ENCODE results near the gene LINC01488. TPM values are rescaled to one million over a fixed set of nuclear protein-coding genes. Genes with fewer than 3 reads are reported as not detected.

Gene LINC01488
- not detected for total RNA-seq

DNA sequence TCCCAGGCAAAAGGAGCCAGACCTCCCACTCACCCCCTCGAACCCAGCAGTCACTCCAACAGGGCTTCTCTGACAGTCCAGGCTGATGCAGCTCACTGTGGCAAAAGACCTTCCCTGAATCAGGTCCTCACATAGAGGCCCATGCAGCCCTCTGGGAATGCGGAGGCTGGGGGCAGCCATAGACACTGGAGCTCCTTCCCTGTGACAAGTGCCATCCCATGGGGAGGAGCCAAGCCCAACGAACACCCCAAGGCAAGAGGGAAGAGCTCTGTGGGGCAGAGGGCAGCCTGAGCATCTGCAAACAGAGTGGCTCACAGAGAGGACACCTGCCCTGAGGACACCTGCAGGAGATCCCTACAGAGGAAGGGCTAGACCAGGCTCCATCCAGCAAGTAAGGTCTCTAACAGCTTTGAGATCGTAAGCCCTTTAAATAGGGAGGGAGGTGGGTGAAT, at the start of gene LINC01488:
Gene LINC01488, plus strand, starts transcription at position 271 of the 452 bp plus-strand sequence.
- Histone ChIP-seq H3K27ac (ENCODE audit: low read depth, low read length) (no peak within 1 kb of the TSS), H3K4me3 (ENCODE audit: low read length in 3 of 3) (no peak within 1 kb of the TSS), H3K9me3 (ENCODE audit: control insufficient read depth in 3 of 3, low read length in 3 of 3) (no peaks in the 10 kb centered on the region), H3K27me3 (ENCODE audit: control insufficient read depth in 3 of 3, insufficient read depth in 3 of 3, low read length in 3 of 3) (peaks cover 3 to 13% (median 3%) of the 10 kb centered on the region in 3 donors), H3K4me1 (ENCODE audit: control insufficient read depth in 3 of 3, insufficient read depth in 3 of 3, low read length in 3 of 3) (peaks cover 14 to 29% (median 17%) of the 10 kb centered on the region in 3 donors), H3K36me3 (ENCODE audit: control insufficient read depth in 3 of 3, insufficient read depth in 3 of 3, low read length in 3 of 3) (no peaks in the 10 kb centered on the region), H3K9ac (ENCODE audit: low read depth in 1 of 3, low read length in 3 of 3) (no peak within 1 kb of the TSS)

DNA sequence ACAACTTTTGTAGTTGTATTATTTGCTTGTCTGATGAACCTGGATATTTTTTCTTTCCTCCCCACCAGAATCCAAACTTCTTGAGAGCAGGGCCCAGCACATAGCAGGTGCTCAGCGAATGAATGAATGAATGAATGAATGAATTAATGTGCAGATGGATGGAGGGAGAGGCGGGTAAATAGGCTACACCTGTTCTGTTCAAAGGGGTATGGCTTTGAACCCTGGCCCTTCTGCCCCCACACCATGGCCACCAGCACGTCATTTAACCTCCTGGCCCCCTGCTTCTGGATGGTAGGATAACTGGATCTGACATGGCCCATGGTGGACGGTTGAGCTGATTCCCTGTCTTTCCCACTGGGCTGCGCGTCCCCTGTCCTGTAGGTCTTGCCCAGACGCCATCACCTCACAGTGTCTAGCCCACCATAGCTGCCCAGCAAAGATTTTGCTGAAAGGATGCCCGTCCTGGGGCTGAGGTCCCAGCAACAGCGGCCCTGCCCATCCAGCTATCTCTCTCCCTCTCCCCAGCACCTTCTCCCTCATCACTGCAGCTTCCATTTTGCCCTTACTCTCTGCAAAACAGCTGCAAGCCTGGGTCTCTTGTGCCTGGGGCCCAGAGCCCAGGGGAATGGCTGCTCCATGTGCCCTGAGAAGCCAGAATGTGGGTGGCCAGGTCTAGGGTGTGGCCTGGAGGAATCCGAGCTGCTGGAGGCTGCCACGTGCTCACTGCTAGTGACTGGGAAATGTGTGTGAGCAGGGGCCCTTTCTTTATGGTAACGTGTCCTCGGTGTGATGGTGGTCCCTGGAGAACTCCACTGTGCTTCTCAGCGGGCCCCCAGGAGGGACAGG, 49.3 kb upstream of the LINC01488 start:
- H3K9ac ChIP-seq (ENCODE audit: low read depth in 1 of 3, low read length in 3 of 3): no peak overlapping the region
- no peak overlapping the region for H3K4me3 ChIP-seq (ENCODE audit: low read length in 3 of 3)
- H3K9me3 ChIP-seq (ENCODE audit: control insufficient read depth in 3 of 3, low read length in 3 of 3): no peaks in the 10 kb centered on the region
- no peak overlapping the region for H3K27ac ChIP-seq (ENCODE audit: low read depth, low read length)
- H3K27me3 ChIP-seq (ENCODE audit: control insufficient read depth in 3 of 3, insufficient read depth in 3 of 3, low read length in 3 of 3): peaks cover 11 to 24% (median 12%) of the 10 kb centered on the region in 3 donors
- no peaks in the 10 kb centered on the region for H3K36me3 ChIP-seq (ENCODE audit: control insufficient read depth in 3 of 3, insufficient read depth in 3 of 3, low read length in 3 of 3)
- H3K4me1 ChIP-seq (ENCODE audit: control insufficient read depth in 3 of 3, insufficient read depth in 3 of 3, low read length in 3 of 3): peaks cover 2 to 4% (median 3%) of the 10 kb centered on the region in 3 donors

DNA sequence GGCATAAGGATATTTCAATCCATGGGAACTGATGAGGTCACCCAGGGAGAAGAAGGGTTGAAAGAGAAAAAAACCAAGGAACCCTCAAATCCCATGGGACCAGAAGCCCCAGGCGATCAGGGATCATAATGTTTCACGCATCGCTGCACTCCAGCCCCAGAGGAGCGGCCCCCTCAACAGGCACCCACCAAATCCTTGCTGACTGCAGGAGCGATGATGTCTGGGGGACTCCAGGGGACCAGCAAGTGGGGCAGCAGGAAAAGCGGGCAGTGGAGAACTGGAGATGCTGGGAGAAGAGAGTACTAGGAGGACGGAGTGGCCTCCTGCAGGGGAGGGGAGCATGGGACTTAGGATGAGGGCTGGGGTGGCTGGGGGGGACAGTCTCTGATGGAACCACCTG, 47.7 kb upstream of the LINC01488 start:
- H3K4me1 ChIP-seq (ENCODE audit: control insufficient read depth in 3 of 3, insufficient read depth in 3 of 3, low read length in 3 of 3): peaks cover 2 to 5% (median 4%) of the 10 kb centered on the region in 3 donors
- no peak overlapping the region for H3K27ac ChIP-seq (ENCODE audit: low read depth, low read length)
- H3K4me3 ChIP-seq (ENCODE audit: low read length in 3 of 3): no peak overlapping the region
- no peaks in the 10 kb centered on the region for H3K9me3 ChIP-seq (ENCODE audit: control insufficient read depth in 3 of 3, low read length in 3 of 3)
- no peak overlapping the region for H3K9ac ChIP-seq (ENCODE audit: low read depth in 1 of 3, low read length in 3 of 3)
- peaks cover 8 to 15% (median 8%) of the 10 kb centered on the region in 3 donors for H3K27me3 ChIP-seq (ENCODE audit: control insufficient read depth in 3 of 3, insufficient read depth in 3 of 3, low read length in 3 of 3)
- H3K36me3 ChIP-seq (ENCODE audit: control insufficient read depth in 3 of 3, insufficient read depth in 3 of 3, low read length in 3 of 3): no peaks in the 10 kb centered on the region

DNA sequence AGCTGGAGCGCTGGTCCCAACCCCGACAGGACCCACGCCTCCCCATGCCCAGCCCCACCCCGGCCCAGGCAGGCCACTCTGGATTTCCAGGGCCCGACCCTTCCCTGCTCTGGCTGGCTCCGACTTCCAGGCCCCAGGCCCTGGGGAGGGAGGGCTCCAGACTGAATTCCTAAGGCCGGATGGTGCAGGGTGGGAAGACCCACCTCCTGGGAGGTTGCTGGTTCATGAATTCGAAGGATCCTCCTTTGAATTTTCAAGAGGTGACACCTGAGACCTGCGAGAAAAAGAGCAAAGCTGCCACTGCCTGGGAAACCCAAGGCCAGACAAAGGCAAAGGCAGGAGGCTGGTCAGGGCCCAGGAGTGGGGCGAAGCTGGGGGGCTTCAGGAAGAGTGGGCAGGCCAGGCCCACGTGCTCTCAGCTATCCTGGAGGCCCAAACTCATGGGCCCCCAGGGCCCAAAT, 47.0 kb upstream of the LINC01488 start:
- H3K27me3 ChIP-seq (ENCODE audit: control insufficient read depth in 3 of 3, insufficient read depth in 3 of 3, low read length in 3 of 3): peaks cover 5 to 14% (median 5%) of the 10 kb centered on the region in 3 donors
- no peak overlapping the region for H3K4me3 ChIP-seq (ENCODE audit: low read length in 3 of 3)
- H3K9ac ChIP-seq (ENCODE audit: low read depth in 1 of 3, low read length in 3 of 3): no peak overlapping the region
- no peaks in the 10 kb centered on the region for H3K9me3 ChIP-seq (ENCODE audit: control insufficient read depth in 3 of 3, low read length in 3 of 3)
- H3K36me3 ChIP-seq (ENCODE audit: control insufficient read depth in 3 of 3, insufficient read depth in 3 of 3, low read length in 3 of 3): no peaks in the 10 kb centered on the region
- peaks cover 2 to 5% (median 4%) of the 10 kb centered on the region in 3 donors for H3K4me1 ChIP-seq (ENCODE audit: control insufficient read depth in 3 of 3, insufficient read depth in 3 of 3, low read length in 3 of 3)
- H3K27ac ChIP-seq (ENCODE audit: low read depth, low read length): no peak overlapping the region

DNA sequence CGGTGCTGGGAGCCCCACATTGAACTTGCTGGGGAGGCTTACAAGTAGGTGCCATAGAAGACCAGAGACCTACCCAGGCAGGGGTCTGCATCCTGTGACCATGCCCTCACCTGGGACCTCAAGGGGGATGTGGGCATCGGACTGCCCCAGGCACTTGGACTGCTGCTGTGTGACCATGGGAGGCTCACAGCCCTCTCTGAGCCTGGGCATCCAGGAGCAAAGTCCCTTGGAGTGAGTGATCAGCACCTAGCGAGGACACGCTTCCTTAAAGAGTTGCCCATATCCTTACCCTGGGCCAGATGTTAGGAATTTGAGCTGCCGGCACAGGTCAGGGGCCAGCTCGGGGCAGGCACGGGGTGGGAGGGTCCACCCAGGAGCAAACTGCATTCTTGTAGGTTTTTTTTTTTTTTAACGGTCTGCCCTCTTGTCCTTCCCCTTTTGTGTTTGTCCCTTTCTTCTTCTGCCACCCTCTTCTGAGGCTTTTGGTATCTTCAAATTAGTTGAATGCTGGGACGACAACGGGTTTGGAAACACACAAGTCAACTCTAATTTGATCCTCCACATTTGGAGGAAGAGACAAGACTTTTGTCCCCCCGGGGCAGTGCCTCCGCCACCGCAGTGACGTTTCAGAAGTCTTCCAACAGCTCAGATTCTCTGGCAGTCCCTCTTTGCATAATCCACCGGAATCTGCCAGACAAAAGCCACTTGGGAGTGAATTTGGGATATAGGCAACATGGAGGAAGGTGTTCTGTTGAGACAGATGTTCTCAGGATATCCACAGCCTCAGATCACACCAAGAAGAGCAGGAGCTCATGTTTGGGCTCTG, 46.1 kb upstream of the LINC01488 start:
- H3K27me3 ChIP-seq (ENCODE audit: control insufficient read depth in 3 of 3, insufficient read depth in 3 of 3, low read length in 3 of 3): peaks cover 0 to 14% (median 5%) of the 10 kb centered on the region in 3 donors
- H3K9ac ChIP-seq (ENCODE audit: low read depth in 1 of 3, low read length in 3 of 3): no peak overlapping the region
- H3K36me3 ChIP-seq (ENCODE audit: control insufficient read depth in 3 of 3, insufficient read depth in 3 of 3, low read length in 3 of 3): no peaks in the 10 kb centered on the region
- no peak overlapping the region for H3K27ac ChIP-seq (ENCODE audit: low read depth, low read length)
- no peak overlapping the region for H3K4me3 ChIP-seq (ENCODE audit: low read length in 3 of 3)
- peaks cover 2 to 5% (median 4%) of the 10 kb centered on the region in 3 donors for H3K4me1 ChIP-seq (ENCODE audit: control insufficient read depth in 3 of 3, insufficient read depth in 3 of 3, low read length in 3 of 3)
- H3K9me3 ChIP-seq (ENCODE audit: control insufficient read depth in 3 of 3, low read length in 3 of 3): no peaks in the 10 kb centered on the region

DNA sequence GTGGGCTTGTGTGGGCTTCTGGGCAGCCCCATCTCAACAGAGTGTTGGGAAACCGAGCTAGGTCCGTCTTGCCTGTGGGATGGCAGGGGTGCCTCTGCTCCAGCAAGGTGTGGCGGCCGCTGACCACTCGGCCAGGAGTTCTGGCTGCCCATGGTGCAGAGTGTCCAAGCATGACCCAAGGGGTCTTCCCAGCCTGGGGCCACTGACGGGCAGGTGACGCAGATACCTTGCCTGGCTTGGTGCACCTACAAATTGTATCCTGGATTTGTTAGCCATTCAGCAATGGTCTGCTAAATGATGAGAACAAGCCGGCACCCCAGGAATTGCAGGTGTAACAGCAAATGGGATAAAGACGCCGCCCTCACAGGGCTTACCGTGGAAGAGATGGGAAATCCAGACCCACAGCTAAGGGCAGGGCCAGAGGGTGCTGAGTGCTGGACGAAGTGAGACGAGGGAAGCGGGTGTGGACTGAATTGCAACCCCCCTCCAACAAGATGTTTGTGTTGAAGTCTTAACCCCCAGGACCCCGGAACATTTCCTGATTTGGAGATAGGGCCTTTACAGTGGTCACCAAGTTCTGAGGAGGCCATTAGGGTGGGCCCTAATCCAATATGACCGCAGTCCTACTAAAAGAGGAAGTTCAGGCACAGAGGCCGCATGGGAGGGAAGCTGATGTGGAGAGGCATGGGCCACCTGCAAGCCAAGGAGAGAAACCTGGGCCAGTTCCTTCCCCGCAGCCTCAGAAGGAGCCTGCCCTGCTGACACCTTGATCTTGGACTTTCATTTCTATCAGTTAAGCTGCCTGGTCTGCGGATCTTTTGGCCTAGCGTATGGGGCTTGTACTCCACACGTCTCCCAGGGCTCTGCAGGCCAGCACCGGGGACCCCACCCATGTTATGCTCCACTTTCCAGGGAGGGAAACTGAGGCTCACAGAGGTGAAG, 45.2 kb upstream of the LINC01488 start:
- Histone ChIP-seq H3K4me3 (ENCODE audit: low read length in 3 of 3) (no peak overlapping the region), H3K4me1 (ENCODE audit: control insufficient read depth in 3 of 3, insufficient read depth in 3 of 3, low read length in 3 of 3) (peaks cover 2 to 5% (median 4%) of the 10 kb centered on the region in 3 donors), H3K9me3 (ENCODE audit: control insufficient read depth in 3 of 3, low read length in 3 of 3) (no peaks in the 10 kb centered on the region), H3K9ac (ENCODE audit: low read depth in 1 of 3, low read length in 3 of 3) (no peak overlapping the region), H3K36me3 (ENCODE audit: control insufficient read depth in 3 of 3, insufficient read depth in 3 of 3, low read length in 3 of 3) (no peaks in the 10 kb centered on the region), H3K27me3 (ENCODE audit: control insufficient read depth in 3 of 3, insufficient read depth in 3 of 3, low read length in 3 of 3) (peaks cover 0 to 14% (median 5%) of the 10 kb centered on the region in 3 donors), H3K27ac (ENCODE audit: low read depth, low read length) (no peak overlapping the region)

DNA sequence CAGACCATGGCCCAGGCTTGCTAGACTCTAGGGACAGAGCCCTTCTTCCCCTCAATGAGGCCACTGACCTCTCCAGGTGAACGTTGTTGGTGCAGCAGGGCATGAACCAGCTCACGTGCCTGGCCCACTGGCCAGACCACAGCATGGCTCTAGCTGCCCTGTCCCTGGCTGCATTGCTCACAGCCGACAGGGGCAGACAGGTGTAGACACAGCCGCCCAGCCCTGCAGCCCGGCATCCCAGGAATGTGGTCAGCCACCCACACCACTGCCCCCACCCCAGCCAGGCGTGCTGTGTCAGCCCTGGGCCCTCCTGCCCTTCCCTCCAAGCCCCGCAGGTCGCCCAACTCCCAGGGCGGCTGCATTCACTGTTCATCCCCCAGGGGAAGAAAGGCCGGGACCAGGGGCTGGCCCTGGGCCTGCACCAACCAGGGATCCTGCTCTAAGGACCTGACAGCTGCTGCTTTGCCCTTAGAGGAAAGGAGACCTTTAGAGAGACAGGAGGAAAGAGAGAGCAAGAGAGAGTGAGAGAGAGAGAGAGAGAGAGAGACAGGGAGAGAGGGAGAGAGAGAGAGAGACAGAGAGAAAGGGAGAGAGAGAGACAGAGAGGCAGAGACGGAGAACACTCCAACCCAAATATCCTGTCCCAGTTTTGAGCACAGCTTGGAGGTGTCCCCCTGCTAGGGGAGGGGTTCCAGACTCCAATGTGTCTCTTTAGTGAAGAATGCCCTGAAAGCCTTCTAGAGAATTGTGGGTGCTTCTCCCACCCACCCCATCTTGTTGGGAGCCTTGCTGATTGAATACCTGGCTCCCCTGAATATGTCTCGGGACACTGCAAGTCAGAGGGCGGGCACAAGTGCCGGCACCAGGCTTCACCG, 44.2 kb upstream of the LINC01488 start:
- Histone ChIP-seq H3K9me3 (ENCODE audit: control insufficient read depth in 3 of 3, low read length in 3 of 3) (no peaks in the 10 kb centered on the region), H3K4me1 (ENCODE audit: control insufficient read depth in 3 of 3, insufficient read depth in 3 of 3, low read length in 3 of 3) (peaks cover 3 to 5% (median 4%) of the 10 kb centered on the region in 3 donors), H3K36me3 (ENCODE audit: control insufficient read depth in 3 of 3, insufficient read depth in 3 of 3, low read length in 3 of 3) (no peaks in the 10 kb centered on the region), H3K9ac (ENCODE audit: low read depth in 1 of 3, low read length in 3 of 3) (no peak overlapping the region), H3K27me3 (ENCODE audit: control insufficient read depth in 3 of 3, insufficient read depth in 3 of 3, low read length in 3 of 3) (peaks cover 0 to 12% (median 7%) of the 10 kb centered on the region in 3 donors), H3K27ac (ENCODE audit: low read depth, low read length) (no peak overlapping the region), H3K4me3 (ENCODE audit: low read length in 3 of 3) (no peak overlapping the region)

DNA sequence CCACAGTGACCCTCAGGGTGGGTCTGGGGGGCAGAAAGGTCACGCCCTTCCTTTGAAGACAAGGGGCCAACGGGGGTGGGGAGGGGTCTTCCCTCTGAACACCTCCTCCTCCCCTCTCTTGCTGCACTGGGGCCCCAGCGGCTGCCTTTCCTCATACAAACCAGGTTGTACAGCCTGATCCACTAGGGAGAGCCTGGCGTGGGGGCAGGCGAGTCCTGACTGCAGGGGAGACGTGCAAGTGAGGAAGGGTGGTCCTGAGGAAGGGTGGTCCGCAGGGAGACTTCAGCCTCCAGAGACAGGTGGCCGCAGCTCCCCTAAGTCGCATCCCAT, 43.6 kb upstream of the LINC01488 start:
- Histone ChIP-seq H3K9ac (ENCODE audit: low read depth in 1 of 3, low read length in 3 of 3) (no peak overlapping the region), H3K36me3 (ENCODE audit: control insufficient read depth in 3 of 3, insufficient read depth in 3 of 3, low read length in 3 of 3) (no peaks in the 10 kb centered on the region), H3K27me3 (ENCODE audit: control insufficient read depth in 3 of 3, insufficient read depth in 3 of 3, low read length in 3 of 3) (peaks cover 0 to 12% (median 7%) of the 10 kb centered on the region in 3 donors), H3K4me3 (ENCODE audit: low read length in 3 of 3) (no peak overlapping the region), H3K4me1 (ENCODE audit: control insufficient read depth in 3 of 3, insufficient read depth in 3 of 3, low read length in 3 of 3) (peaks cover 8 to 11% (median 9%) of the 10 kb centered on the region in 3 donors), H3K27ac (ENCODE audit: low read depth, low read length) (no peak overlapping the region), H3K9me3 (ENCODE audit: control insufficient read depth in 3 of 3, low read length in 3 of 3) (no peaks in the 10 kb centered on the region)
